Measurements from ENCODE around the gene PLXNA3. TPM values are rescaled to one million over a fixed set of nuclear protein-coding genes. Genes with fewer than 3 reads are reported as not detected.

PLXNA3 gene
- total and polyA plus RNA-seq, 10 of the 15 experiments (the other 5 are each of a cell fraction or from before 2014, with no cell fraction given): 0.26 to 26.8 (median 3.4) TPM

DNA sequence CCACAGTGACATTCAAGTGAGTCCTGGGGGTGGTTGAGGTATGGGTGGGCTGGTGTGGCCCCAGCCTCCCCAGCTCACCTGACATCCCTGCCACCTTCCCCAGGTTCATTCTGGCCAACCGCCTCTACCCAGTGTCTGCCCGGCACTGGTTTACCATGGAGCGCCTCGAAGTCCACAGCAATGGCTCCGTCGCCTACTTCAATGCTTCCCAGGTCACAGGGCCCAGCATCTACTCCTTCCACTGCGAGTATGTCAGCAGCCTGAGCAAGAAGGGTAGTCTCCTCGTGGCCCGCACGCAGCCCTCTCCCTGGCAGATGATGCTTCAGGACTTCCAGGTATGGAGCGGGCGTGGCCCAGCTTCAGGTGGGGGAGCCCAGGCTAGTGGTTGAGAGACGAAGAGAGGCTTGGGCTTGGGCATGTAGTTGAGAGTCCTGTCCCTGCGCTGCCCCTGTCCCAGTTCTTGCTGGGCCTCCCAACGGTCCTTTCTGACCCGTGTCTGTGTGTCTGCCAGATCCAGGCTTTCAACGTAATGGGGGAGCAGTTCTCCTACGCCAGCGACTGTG is 22.8 kb upstream of the PLXNA3 start:
- DNase-seq (ENCODE audit: low read depth, low spot score) (no peak), ATAC-seq (no peak), FAIRE-seq (no peak)
- Histone ChIP-seq H3K27me3 (replicated peaks in 1 of 2; ENCODE audit: control insufficient read depth in 2 of 2, insufficient read depth in 2 of 2, low read length in 1 of 2) (no peaks in the 10 kb centered on the region), H4K20me1 (ENCODE audit: control insufficient read depth, insufficient read depth) (no peaks in the 10 kb centered on the region), H3K9me3 (replicated peaks; ENCODE audit: control insufficient read depth, insufficient read depth, low read length) (no peaks in the 10 kb centered on the region; the same call in 2 of the 3 replicates), H3K36me3 (ENCODE audit: control insufficient read depth in 2 of 2, insufficient read depth in 2 of 2, low read length in 1 of 2) (peaks cover 0 to 2% of the 10 kb centered on the region in 2 experiments; a peak in 1 of 4 replicates), H3K27ac (ENCODE audit: control insufficient read depth, insufficient read depth) (no peak overlapping the region), H3K4me3 (no peak overlapping the region), H3K4me1 (ENCODE audit: control insufficient read depth, insufficient read depth, low read length) (no peaks in the 10 kb centered on the region), H2AFZ (ENCODE audit: control insufficient read depth, low read depth, low read length) (no peak overlapping the region), H3K79me2 (ENCODE audit: control insufficient read depth, insufficient read depth, low read length) (peaks cover 21% of the 10 kb centered on the region), H3K9ac (ENCODE audit: control insufficient read depth, insufficient read depth, low read length) (no peak overlapping the region), H3K4me2 (ENCODE audit: control insufficient read depth, insufficient read depth) (no peak overlapping the region)
- CTCF ChIA-PET: no interaction called here
- in situ Hi-C loops (cut with MboI): no loop called here
- SMC1A ChIA-PET (ENCODE audit: uncharacterized antibody, unreplicated experiment): no interaction called here
- intact Hi-C loops (cut with micrococcal nuclease; ENCODE audit: unreplicated experiment): loop anchor here (5.0 kb wide), 2 partner anchors 38 to 42 kb away; partner anchors contain the start of genes LAGE3 and RPL10
- POLR2A ChIA-PET: interaction anchor here (0.5 kb wide), 2 partner anchors 46 to 57 kb away, joined by 3 to 6 read pairs; no protein-coding TSS in a partner anchor
- BruUV-seq (replicated peaks): no TSS peak
- RAD21 ChIA-PET (ENCODE audit: unreplicated experiment): no interaction called here
- WGBS (ENCODE audit: insufficient coverage, insufficient replicate concordance, low lambda C conversion rate, missing lambda C conversion rate): 88% methylated on average over 19 of the region's 19 CpGs
- TF ChIP-seq MYC (IDR thresholded peaks at IDR 0.05; ENCODE audit: insufficient read depth, insufficient read length, insufficient replicate concordance, low read length, severe bottlenecking) (no peak), PAX8 (IDR thresholded peaks at IDR 0.05) (no peak), CBFB (IDR thresholded peaks at IDR 0.05; ENCODE audit: low read depth) (no peak), ZNF622 (IDR thresholded peaks at IDR 0.05) (no peak), RFX5 (IDR thresholded peaks at IDR 0.05; ENCODE audit: low read depth, low read length) (no peak), TCF7 (IDR thresholded peaks at IDR 0.05; ENCODE audit: borderline replicate concordance) (no peak), ZNF207 (IDR thresholded peaks at IDR 0.05; ENCODE audit: borderline replicate concordance) (no peak)
